Measurements from ENCODE around the gene ASGR1. TPM values are rescaled to one million over a fixed set of nuclear protein-coding genes. Genes with fewer than 3 reads are reported as not detected.

The ASGR1 gene
- total and polyA plus RNA-seq, 2 of the 4 experiments (the other 2 are of a cell fraction) = 1.3 to 3.8 TPM

- intact Hi-C loops (cut with micrococcal nuclease) = no loop called here
Observed at GRCh38 chr17:7138800-7139381, 40.3 kb downstream of the ASGR1 start.

More at GRCh38 chr17:7138800-7139381, 40.3 kb downstream of the ASGR1 start:
- no peaks in the 10 kb centered on the region for H3K9me3 ChIP-seq (ENCODE audit: control insufficient read depth, insufficient read depth, low read length)
- H3K56ac ChIP-seq (ENCODE audit: extremely low read depth, insufficient read depth, low read length) = no peak overlapping the region
- no peak overlapping the region for H3K4me2 ChIP-seq (ENCODE audit: low read depth, low read length)
- H3K9me1 ChIP-seq (ENCODE audit: insufficient read depth, low read length) = no peaks in the 10 kb centered on the region
- BruUV-seq (replicated peaks) = no TSS peak
- TF ChIP-seq USF2 (IDR thresholded peaks at IDR 0.05; ENCODE audit: low read depth, low read length) (no peak), SMC3 (IDR thresholded peaks at IDR 0.05; ENCODE audit: low read depth, low read length) (no peak), CEBPB (IDR thresholded peaks at IDR 0.05; ENCODE audit: low read depth, low read length) (no peak), CTCF (conservative IDR thresholded peaks at IDR 0.05; ENCODE audit: low read depth, low read length) (no peak), MAZ (IDR thresholded peaks at IDR 0.05; ENCODE audit: borderline replicate concordance, low read depth, low read length) (no peak), MXI1 (IDR thresholded peaks at IDR 0.05; ENCODE audit: borderline replicate concordance, low read depth, low read length) (no peak), RCOR1 (IDR thresholded peaks at IDR 0.05; ENCODE audit: insufficient replicate concordance, low read length) (no peak), ELK1 (IDR thresholded peaks at IDR 0.05; ENCODE audit: borderline replicate concordance, low read depth, low read length) (no peak), NFE2L2 (IDR thresholded peaks at IDR 0.05; ENCODE audit: low read depth, low read length) (no peak)
- ChIA-PET CTCF (no interaction called here), POLR2A (ENCODE audit: unreplicated experiment) (no interaction called here)
- in situ Hi-C loops (cut with MboI; ENCODE audit: low sequenced_read_pairs) = loop anchor here (5.0 to 25.0 kb wide), 2 partner anchors 87 to 227 kb away; no protein-coding TSS in a partner anchor
- H2AFZ ChIP-seq (replicated peaks; ENCODE audit: low read length, poor library complexity) = no peak overlapping the region
- H3K9ac ChIP-seq (ENCODE audit: low read depth, low read length) = no peak overlapping the region
- no peak overlapping the region for H3K23ac ChIP-seq (ENCODE audit: low read depth, low read length)
- WGBS, 2 experiments (ENCODE audit: extremely low coverage in 2 of 2, insufficient read length in 1 of 2) = 75% methylated on average over 2 of the region's 7 CpGs; no CpG with 5 or more reads in 1 of the 2 experiments
- H2BK15ac ChIP-seq (ENCODE audit: low read depth, low read length) = no peak overlapping the region
- H3K18ac ChIP-seq (ENCODE audit: low read depth, low read length) = no peak overlapping the region
- DNase-seq (no peak), ATAC-seq (ENCODE audit: low read depth) (no peak)
- H3K27me3 ChIP-seq (ENCODE audit: control insufficient read depth, insufficient read depth, low read length) = peaks cover 45% of the 10 kb centered on the region
- no peak overlapping the region for H2BK5ac ChIP-seq (ENCODE audit: low read depth, low read length, poor library complexity, severe bottlenecking)
- H2AK9ac ChIP-seq (replicated peaks; ENCODE audit: low read depth, low read length, poor library complexity) = no peak overlapping the region
- dilution Hi-C loops (cut with HindIII; ENCODE audit: low sequenced_read_pairs, unreplicated experiment) = no loop called here
- no peak overlapping the region for H3K4me3 ChIP-seq (ENCODE audit: insufficient read depth, low read depth, low read length)
- H4K91ac ChIP-seq (ENCODE audit: insufficient read depth, low read depth, low read length) = no peak overlapping the region
- H3K4ac ChIP-seq (ENCODE audit: low read depth, low read length) = no peak overlapping the region
- H4K5ac ChIP-seq (ENCODE audit: low read depth, low read length) = no peak overlapping the region
- no peak overlapping the region for H3K14ac ChIP-seq (replicated peaks; ENCODE audit: low read depth, low read length)
- H2AK5ac ChIP-seq (ENCODE audit: low read depth, low read length) = no peak overlapping the region
- no peaks in the 10 kb centered on the region for H3K4me1 ChIP-seq (ENCODE audit: control insufficient read depth, insufficient read depth, low read length)
- no peaks in the 10 kb centered on the region for H3K79me1 ChIP-seq (ENCODE audit: low read depth in 1 of 2, low read length in 2 of 2)
- H4K8ac ChIP-seq (ENCODE audit: low read depth in 2 of 2, low read length in 2 of 2) = no peak overlapping the region
- H3K27ac ChIP-seq (ENCODE audit: insufficient read depth, low read length) = no peak overlapping the region
- no peaks in the 10 kb centered on the region for H4K20me1 ChIP-seq (ENCODE audit: insufficient read depth, low read length)
- no peak overlapping the region for H2BK120ac ChIP-seq (ENCODE audit: low read depth, low read length)
- no peak overlapping the region for H2BK20ac ChIP-seq (ENCODE audit: low read depth, low read length)
- H3K36me3 ChIP-seq (ENCODE audit: control insufficient read depth, insufficient read depth, low read length) = no peaks in the 10 kb centered on the region
